Stimulated activated CD8-positive, alpha-beta memory T cell treated with anti-CD3 and anti-CD28 coated beads, Interleukin-7, amount 100 ng/mL, for 4 hours (primary cell): ENCODE measurements around the gene TRAPPC2L.
"Not testable (repeated sequence)": the region's sequence is repeated elsewhere in the genome, so short reads cannot be mapped to it uniquely, and the experiment has no call there.

ENCODE experiments used
- DNase-seq, 2 donors: peaks; one replicate each; pipeline ENCODE4 v3.0.0-alpha.2; 2020; ENCODE audit warnings: low read depth in 2 of 2

The TRAPPC2L gene

DNA sequence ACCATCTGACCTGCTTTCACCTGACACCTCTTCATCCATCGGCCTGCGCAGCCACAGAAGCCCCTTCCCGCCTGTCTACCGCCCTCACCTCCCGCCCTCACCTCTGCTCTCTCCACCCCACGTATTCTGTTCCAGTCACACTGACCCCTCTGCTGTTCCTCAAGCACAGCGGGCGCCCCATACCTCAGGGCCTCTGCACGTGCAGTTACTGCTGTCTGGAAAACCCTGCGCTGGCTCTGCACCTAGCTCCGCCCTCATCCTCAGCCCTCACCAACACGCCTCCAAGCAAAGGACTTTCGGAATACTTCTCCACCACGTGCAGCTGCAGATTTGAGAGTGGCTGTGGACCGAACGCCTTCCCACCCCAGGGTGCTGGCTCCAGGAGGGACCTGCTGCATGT lies 34.2 kb downstream of the TRAPPC2L start:
- DNase-seq, result no peak

GRCh38 chr16:88892065-88892464 lies 35.1 kb downstream of the TRAPPC2L start:
- no peak for DNase-seq

DNA sequence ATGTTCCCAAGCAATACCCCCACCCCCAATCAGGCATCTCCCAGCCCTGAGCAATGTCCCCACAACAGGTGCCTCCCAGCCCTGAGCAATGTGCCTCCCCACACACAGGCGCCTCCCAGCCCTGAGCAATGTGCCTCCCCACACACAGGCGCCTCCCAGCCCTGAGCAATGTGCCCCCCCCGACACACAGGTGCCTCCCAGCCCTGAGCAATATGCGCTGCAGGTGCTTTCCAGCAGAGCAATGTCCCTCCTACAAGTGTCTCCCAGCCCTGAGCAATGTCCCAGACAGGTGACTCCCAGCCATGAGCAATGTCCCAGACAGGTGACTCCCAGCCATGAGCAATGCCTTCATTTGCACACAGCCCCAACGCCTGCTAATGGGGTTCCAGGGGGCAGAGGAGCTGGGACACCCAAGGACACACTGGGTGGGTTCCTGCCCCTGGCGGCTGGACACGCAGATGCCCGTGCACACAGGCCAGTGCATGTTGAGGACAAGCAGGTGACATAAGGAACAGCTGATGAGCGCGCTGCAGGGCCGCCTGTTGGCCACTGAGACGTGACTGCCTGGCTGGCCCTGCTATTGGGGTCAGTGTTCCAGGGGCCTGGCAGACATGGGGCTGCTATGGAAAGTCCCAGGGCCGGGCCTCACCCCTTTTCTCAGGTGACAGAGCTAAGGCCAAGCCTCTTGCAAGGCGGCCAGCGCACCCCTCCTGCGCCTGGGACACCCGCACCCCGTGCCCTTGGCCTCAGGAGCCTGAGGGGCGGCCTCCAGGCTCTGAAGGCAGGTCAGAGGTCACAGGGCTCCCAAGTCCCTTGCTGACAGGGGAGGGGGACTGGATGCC lies 36.4 kb downstream of the TRAPPC2L start:
- DNase-seq, result no peak

DNA sequence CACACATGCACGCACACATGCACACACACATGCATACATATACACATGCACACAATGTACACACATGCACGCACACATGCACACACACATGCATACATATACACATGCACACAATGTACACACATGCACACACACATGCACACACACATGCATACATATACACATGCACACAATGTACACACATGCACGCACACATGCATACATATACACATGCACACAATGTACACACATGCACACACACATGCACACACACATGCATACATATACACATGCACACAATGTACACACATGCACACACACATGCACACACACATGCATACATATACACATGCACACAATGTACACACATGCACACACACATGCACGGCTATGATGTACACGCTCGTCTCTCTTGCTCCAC lies 37.3 kb downstream of the TRAPPC2L start:
- DNase-seq, result not testable (repeated sequence)

- no peak for DNase-seq
Measured at GRCh38 chr16:88894681-88895300, 37.9 kb downstream of the TRAPPC2L start.

DNA sequence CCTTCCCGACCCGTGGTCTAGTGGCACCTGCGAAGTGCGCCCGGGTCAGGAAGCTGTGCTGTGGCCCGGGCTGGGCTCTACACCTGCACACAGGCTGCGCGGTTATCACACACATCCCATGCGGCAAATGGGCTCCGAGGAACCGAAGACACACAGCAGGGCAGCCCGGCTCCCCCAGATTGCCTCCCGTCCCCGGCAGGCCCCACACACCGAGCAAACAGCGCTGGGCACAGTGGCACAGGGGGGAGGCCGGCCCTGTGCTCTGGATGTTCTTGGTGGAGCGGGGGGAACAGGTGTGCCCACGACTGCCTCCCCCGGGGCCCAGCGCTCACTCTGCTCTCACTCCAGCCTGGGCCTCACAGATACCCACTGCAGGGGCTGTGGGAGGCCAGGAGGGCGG lies 38.4 kb downstream of the TRAPPC2L start:
- DNase-seq, result no peak

GRCh38 chr16:88896238-88897070 lies 39.5 kb downstream of the TRAPPC2L start:
- DNase-seq, result no peak

GRCh38 chr16:88897696-88898425 lies 40.9 kb downstream of the TRAPPC2L start:
- DNase-seq, result no peak

GRCh38 chr16:88899901-88900661 lies 43.2 kb downstream of the TRAPPC2L start:
- no peak for DNase-seq

GRCh38 chr16:88900662-88901052 lies 43.7 kb downstream of the TRAPPC2L start:
- no peak for DNase-seq

- DNase-seq, result no peak
Measured at GRCh38 chr16:88901718-88902337, 44.9 kb downstream of the TRAPPC2L start.

GRCh38 chr16:88902744-88903143 lies 45.8 kb downstream of the TRAPPC2L start:
- DNase-seq, result no peak

- no peak for DNase-seq
Measured at GRCh38 chr16:88903267-88903666, 46.3 kb downstream of the TRAPPC2L start.

DNA sequence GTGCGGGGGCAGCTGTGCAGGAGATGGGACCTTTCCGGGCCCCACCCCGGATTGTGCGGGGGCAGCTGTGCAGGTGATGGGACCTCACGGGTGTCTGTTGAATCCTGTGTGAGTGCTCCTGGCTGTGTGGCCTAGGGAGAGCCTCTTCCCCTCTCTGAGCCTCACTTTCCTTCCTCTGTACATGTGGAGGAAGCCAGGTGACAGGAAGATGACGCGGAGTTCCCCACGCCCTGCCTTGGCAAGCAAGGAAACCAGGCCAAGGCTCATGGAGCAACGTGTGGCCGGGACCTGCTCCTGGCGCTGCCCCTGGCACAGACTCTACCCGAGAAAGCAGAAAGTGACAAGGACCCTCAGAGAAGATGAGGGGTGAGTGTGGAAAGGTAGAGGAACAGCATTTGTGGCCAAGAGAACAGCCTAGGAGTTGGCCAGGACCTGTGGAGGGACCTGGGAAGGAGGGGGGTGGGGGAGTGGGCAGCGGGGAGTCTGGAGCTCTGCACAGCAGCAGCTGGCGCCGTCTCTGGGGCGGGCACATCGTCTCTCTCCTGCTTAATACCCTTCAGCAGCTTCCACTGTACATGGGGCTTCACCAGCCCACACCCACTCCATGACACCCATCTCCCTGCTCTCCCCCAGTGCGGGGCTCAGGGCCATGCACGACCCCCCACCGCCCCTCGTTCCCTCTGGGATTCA lies 47.9 kb downstream of the TRAPPC2L start:
- no peak for DNase-seq

DNA sequence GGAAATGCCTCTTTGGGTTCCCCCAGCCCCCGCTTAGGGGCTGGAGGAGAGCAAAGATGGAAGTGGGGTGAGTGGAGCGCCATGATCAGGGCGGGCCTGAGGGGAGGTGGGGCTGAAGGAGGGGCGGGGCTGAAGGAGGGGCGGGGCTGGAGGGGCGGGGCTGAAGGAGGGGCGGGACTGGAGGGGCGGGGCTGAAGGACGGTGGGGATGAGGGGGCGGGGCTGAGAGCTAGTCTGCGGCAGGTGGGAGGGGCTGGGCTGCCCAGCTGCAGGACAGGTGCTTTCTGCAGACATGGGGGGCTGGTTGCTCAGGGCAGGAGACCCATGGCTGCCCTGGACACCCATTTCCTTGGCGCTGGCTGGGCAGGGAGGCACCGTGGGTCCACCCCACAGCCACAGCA lies 48.6 kb downstream of the TRAPPC2L start:
- no peak for DNase-seq

DNA sequence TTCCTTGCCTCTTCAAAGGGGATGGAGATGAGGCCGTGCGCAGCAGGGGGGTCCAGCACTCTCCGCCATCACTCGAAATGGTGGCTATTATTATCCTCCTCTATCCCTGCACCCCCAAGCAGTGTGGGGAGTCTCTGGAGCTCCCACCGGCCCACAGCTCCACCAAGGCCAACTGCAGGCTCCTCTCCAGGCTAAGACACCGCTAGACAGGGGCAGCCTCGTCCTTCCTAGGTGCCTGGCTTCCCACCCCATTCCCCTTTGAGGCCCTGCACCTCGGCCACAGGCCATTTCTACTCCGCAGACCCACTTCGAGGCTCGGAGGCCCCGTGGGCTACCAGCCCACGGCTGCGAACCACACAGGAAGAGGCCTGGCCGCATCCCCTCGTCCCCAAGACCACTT lies 49.1 kb downstream of the TRAPPC2L start:
- DNase-seq, result no peak

DNA sequence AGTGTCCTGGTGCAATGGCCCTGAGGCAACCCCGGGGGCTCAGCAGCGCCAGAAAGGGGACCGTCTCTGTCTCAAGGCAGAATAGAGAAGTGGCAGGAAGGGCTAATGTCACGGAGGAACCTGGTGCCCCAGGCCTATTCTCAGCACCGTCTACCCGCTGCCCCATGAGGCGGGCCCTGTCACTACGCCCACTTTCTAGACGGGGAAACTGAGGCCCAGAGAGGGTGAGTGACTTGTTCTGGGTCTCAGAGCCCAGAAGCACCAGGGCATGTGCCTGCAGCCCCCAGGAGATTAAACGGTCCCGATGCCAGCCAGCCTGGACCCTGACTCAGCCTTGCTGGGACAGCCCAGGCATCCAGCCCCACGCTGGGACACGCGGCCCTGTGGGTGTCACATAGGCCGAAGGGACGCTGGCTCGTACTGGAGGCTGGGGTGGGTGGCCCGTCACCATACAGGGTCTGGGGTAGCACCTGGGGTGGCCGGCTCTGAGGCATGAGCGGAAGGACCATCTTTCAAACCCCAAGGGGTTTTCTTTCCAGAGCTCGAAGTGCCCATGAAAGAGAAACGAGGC lies 49.7 kb downstream of the TRAPPC2L start:
- no peak for DNase-seq

DNA sequence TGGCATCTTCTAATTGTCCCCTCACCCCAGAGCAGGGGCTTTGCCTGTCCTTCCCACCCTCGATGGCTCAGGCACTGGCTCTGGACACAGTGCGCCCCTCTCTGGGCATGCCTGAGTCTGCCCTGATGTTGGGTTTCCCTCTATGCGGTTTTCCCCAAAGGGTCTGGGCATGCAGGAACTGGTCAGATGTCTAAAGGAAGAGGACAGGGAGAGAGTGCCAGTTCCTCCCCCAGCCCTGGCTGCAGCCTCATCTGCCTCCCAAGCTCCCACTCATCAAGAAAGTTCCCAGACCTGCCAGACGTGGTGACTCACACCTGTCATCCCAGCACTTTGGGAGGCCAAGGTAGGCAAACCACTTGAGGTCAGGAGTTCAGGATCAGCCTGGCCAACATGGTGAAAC lies 50.8 kb downstream of the TRAPPC2L start:
- DNase-seq, result no peak

DNA sequence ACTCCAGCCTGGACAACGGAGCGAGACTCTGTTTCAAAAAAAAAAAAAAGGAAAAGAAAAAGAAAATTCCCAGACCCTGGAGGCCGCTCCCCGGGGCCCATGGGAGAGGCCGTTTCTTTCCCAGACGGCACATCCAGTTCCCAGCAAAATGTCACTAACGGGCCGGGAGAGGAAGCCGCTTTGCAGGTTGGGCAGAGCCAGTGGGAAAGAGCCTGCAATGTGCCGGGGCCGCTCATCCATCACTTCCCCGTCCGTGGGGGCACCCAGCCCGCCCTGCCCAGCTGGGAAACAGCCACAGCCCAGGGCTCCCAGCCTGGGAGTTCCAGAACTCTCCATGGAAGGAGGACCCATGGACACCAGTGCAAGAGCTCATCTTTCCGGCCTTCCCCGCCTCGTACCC lies 51.4 kb downstream of the TRAPPC2L start:
- no peak for DNase-seq
